Measurements from ENCODE around the gene CLHC1.

Gene CLHC1

DNA sequence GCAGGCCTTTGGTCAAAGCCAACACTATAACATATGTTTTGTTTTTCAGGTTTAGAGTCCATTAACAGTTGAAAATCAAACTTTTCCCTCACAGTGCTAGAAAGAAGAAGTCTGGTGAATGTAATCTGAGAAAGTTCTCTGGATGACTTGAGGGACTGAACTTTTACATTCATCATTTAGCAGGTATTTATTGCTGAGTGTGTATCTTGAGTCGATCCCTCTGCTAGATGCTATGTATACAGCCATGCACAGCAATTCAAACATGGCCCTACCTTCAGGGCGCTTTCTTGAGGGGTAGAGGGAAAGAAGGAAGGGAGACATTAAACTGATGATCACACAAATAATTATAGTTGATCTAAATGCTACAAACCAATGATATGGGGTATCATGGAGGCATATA lies 89.6 kb downstream of the CLHC1 start:
- no peak for DNase-seq (ENCODE audit: low read depth)
- H3K4me3 ChIP-seq (ENCODE audit: low read depth, low read length), result no peak overlapping the region
- TF ChIP-seq, protein P1, sequence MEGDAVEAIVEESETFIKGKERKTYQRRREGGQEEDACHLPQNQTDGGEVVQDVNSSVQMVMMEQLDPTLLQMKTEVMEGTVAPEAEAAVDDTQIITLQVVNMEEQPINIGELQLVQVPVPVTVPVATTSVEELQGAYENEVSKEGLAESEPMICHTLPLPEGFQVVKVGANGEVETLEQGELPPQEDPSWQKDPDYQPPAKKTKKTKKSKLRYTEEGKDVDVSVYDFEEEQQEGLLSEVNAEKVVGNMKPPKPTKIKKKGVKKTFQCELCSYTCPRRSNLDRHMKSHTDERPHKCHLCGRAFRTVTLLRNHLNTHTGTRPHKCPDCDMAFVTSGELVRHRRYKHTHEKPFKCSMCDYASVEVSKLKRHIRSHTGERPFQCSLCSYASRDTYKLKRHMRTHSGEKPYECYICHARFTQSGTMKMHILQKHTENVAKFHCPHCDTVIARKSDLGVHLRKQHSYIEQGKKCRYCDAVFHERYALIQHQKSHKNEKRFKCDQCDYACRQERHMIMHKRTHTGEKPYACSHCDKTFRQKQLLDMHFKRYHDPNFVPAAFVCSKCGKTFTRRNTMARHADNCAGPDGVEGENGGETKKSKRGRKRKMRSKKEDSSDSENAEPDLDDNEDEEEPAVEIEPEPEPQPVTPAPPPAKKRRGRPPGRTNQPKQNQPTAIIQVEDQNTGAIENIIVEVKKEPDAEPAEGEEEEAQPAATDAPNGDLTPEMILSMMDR (IDR thresholded peaks at IDR 0.05; ENCODE audit: insufficient read depth, low read depth, low read length, missing control alignments), result no peak

DNA sequence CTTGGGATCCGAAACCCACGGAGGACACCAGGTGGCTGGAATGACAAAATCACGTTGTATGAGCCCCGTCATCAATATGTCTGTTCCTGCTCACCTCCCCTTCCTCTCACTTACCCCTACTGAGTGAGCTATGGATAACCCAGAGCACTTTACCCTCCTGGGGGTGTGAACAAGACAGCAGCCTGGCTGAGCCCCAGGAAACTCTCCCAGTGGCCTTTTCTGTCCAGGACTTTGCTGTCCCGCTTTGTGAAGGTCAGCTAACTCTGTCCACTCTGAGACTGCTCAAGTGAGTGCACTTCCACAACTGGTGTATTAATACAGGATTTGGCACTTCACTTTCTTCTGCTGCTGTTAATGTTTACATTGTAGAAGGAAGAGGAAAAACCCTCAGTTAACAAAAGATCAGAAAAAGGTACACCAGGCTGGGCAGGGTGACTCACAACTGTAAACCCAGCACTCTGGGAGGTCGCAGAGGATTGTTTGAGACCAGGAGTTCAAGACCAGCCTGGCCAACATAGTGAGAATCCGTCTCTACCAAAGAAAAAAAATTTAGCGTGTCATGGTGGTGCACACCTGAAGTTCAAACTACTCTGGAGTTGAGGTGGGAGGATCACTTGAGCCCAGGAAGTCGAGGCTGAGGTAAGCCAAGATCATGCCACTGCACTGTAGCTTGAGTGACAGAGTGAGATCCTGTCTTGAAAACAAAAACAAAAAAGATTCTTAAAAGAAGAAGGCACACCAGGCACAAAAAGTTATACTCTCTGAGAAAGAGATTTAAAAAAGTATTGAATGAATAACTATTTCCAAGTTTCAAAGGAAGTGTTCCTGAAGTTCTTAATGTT lies 90.3 kb downstream of the CLHC1 start:
- no peak for DNase-seq (ENCODE audit: low read depth)
- TF ChIP-seq, protein P1 (IDR thresholded peaks at IDR 0.05; ENCODE audit: insufficient read depth, low read depth, low read length, missing control alignments), result no peak
- no peak overlapping the region for H3K4me3 ChIP-seq (ENCODE audit: low read depth, low read length)

GRCh38 chr2:55140316-55141219 lies 91.5 kb downstream of the CLHC1 start:
- no peak overlapping the region for H3K4me3 ChIP-seq (ENCODE audit: low read depth, low read length)
- TF ChIP-seq, protein P1 (IDR thresholded peaks at IDR 0.05; ENCODE audit: insufficient read depth, low read depth, low read length, missing control alignments), result no peak
- DNase-seq (ENCODE audit: low read depth), result no peak

GRCh38 chr2:55139305-55139704 lies 92.8 kb downstream of the CLHC1 start:
- DNase-seq (ENCODE audit: low read depth), result no peak
- TF ChIP-seq, protein P1 (IDR thresholded peaks at IDR 0.05; ENCODE audit: insufficient read depth, low read depth, low read length, missing control alignments), result no peak
- H3K4me3 ChIP-seq (ENCODE audit: low read depth, low read length), result no peak overlapping the region

DNA sequence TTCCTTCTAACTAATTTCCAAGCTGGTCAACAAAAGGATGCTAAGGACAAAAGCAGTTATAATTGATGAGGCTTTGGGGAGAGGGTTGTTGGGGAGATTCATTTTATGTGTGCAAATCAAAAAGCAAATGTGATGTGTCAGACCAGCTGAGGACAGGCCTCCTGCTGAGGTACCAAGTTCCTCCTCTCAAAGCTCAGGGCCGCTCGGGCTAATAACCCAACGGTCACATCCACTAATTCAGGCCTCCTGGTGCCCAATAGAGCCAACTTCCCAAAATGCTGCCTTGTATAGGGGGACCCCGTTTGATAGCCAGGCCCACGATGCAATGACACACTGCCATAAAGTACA lies 93.2 kb downstream of the CLHC1 start:
- TF ChIP-seq, protein P1 (IDR thresholded peaks at IDR 0.05; ENCODE audit: insufficient read depth, low read depth, low read length, missing control alignments), result no peak
- no peak overlapping the region for H3K4me3 ChIP-seq (ENCODE audit: low read depth, low read length)
- no peak for DNase-seq (ENCODE audit: low read depth)

- no peak overlapping the region for H3K4me3 ChIP-seq (ENCODE audit: low read depth, low read length)
- no peak for DNase-seq (ENCODE audit: low read depth)
- TF ChIP-seq, protein P1 (IDR thresholded peaks at IDR 0.05; ENCODE audit: insufficient read depth, low read depth, low read length, missing control alignments), result no peak
Observed at GRCh38 chr2:55138014-55138881, 93.8 kb downstream of the CLHC1 start.

All from GM12865 (cell line).